Keratinocyte (primary cell): ENCODE measurements around the gene UQCRQ.

Source experiments
- CTCF ChIP-seq, 3 experiments: IDR thresholded peaks in 1 of 3; conservative IDR thresholded peaks in 1 of 3; optimal IDR thresholded peaks in 1 of 3; 2 replicates in 2 of 3; 3 replicates in 1 of 3; pipeline versions ENCODE3 to v1.5.1; 2011; ENCODE audit warnings: low read length in 3 of 3, mild to moderate bottlenecking in 3 of 3, moderate library complexity in 2 of 3, control low read depth in 1 of 3, inconsistent platforms in 1 of 3; ENCODE audit not compliant: insufficient read depth in 2 of 3; ENCODE audit errors: extremely low read depth in 1 of 3
- EZH2 ChIP-seq: IDR thresholded peaks from one replicate; pipeline ENCODE4 v1.6.1; 2012; ENCODE audit warnings: inconsistent platforms, mild to moderate bottlenecking, low read length, moderate library complexity

GRCh38 chr5:132854301-132854700 lies 12.1 kb upstream of the UQCRQ start:
- TF ChIP-seq CTCF (optimal IDR thresholded peaks at IDR 0.05 in 1 of 3, IDR thresholded peaks at IDR 0.05 in 1 of 3, conservative IDR thresholded peaks at IDR 0.05 in 1 of 3; ENCODE audit: extremely low read depth in 1 of 3, insufficient read depth in 2 of 3, low read length in 3 of 3) (no peak), EZH2 (no peak)
